NCI-H82 treated with DMSO at 0.1 percent for 48 hours (cell line): ENCODE data around the gene KIF1C.
A peak's percentile ranks its signal among the peaks of the same experiment; 100 is the strongest.
"Not testable (repeated sequence)": the region's sequence is repeated elsewhere in the genome, so short reads cannot be mapped to it uniquely, and the experiment has no call there.

Experiments used
- DNase-seq: peaks from one replicate; lab custom pipeline; 2025; ENCODE audit not compliant: unreplicated experiment; lab: John Stamatoyannopoulos, UW

The KIF1C gene

DNA sequence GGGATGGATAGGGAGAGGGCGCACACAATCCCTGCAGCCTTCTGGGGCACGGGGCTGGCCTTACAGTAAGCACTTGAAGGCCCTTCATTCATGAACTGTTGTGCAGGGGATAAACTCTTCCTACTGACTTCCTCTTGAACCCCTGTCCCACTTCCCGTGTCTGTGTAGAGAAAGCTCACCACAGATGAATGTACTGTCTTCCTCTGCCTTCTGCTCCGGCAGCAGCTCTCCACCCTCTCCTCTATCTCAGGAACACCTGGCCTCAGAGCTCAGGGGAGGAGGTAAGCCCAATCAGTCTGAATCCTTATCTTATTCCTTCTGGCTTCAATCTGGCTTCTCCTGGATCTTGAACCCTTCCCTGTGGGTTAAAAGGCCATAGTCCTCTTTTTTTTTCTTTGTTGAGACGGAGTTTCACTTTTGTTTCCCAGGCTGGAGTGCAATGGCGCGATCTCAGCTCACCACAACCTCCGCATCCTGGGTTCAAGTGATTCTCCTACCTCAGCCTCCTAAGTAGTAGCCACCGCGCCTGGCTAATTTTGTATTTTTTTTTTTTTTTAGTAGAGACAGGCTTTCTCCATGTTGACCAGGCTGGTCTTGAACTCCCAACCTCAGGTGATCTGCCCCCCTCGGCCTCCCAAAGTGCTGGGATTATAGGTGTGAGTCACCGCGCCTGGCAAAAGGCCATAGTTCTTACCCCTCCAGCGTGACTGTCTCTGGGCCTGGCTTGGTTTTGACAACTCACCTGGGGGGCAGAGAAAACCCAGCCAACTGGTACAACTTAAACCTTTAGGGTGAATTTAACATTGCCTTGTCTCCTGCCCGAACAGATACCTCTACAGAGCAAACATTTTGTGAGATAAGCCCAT is 44.6 kb downstream of the KIF1C start:
- no peak for DNase-seq

DNA sequence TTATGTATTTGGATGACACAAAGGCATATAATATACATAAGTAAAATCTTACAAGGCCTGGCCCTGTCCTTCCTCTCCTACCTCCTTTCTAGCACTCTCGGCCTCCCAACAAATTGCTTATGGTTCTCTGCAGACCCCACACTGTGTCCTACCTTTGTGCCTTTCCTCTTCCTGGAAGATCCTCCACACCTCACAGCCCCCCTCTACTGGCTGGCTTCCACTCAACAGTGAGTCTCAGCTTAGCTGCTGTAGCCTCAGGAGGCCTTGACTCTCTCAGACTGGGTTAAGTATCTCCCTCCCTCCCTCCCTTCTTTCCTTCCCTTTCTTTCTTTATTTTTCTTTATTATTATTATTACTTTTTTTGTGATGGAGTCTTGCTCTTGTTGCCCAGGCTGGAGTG is 45.8 kb downstream of the KIF1C start:
- DNase-seq, result no peak

DNA sequence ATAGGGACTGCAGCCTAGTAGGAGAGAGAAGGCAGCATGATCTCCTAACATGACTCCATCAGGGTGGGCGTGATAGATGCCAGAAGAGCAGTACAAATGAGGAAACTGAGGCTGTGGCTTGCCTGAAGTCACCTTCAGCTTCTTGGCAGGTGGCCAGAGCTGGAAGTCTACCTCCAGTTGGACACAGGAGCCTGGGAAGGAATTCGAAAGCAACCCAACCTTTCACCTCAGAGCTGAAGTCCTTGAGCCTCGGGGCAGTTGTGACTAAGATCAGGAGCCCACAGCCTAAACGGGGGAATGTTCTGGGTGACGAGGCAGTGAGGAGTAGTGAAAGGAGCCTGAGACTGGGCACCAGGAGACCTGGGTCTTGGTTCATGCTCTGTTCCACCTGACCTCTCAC is 46.9 kb downstream of the KIF1C start:
- DNase-seq, result no peak

DNA sequence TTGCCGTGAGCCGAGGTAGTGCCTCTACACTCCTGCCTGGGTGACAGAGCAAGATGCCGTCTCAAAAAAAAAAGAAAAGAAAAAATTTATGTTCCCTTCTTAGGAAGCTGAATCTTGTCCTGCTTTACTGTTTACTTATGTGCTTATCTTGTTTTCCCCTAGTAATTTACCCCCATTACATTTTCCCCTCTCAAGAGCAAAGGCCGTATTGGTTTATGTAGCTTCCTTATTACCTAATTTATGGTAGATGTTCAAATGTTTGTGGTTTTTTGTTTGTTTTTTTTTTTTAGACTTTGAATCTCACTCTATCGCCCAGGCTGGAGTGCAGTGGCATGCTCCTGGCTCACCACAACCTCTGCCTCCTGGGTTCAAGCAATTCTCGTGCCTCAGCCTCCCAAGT is 47.7 kb downstream of the KIF1C start:
- DNase-seq, result no peak

DNA sequence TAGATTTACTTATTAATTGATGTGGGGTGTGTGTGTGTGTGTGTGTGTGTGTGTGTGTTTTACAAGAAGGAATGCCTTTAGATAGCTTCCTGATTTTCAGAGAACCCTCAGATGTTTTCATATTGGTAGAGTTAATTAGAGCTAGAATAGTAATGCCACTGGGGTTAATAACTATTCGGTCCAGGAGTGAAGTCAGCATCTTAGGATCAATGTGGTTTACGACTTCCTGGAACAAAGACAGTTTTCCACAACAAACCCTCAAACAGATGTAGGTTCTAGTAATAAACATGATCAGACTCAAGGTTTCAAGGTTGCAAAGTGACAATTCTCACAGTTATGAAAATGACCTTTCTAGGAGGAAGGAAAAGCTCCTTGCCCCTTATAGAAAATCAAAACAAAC is 49.7 kb downstream of the KIF1C start:
- DNase-seq, result no peak

DNA sequence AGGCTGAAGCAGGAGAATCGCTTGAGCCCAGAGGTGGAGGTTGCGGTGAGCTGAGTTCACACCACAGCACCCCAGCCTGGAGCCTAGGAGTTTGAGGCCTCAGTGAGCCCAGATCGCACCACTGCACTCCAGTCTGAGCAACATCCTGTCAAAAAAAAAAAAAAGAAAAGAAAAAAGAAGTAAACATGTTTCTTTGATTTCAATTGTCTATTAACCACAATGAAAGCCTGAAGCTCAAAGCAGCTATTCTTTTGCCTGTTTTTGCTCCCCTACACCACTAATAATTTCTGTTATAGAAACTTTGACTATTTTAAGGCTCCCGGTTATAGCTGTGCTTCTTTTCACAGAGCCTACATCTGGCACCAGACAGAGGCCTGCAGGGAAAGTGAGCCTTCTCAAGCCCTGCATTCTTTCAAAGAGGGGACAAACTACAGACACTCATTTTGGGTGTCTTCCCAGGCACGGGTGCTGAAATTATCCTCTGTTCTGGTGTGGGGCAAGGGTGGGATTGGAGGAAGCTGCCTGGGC is 51.6 kb downstream of the KIF1C start:
- DNase-seq, result no peak

DNA sequence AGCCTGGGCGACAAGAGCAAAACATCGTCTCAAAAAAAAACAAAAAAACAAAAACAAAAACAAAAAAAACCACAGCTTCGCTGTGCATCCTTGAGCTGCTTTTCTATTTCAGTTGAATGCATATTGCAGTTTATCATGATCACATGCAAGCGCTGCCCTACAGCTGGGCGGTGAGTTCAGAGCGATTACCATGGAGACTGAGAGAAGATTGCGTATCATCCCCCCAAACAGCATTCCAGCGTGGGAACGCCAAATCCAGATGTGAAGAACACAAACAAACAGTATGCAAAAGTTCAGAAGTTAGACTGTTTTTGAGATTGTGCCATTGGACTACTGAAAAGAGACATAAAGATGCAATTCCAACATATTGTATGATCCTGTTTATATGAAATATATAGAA is 52.5 kb downstream of the KIF1C start:
- DNase-seq, result no peak

DNA sequence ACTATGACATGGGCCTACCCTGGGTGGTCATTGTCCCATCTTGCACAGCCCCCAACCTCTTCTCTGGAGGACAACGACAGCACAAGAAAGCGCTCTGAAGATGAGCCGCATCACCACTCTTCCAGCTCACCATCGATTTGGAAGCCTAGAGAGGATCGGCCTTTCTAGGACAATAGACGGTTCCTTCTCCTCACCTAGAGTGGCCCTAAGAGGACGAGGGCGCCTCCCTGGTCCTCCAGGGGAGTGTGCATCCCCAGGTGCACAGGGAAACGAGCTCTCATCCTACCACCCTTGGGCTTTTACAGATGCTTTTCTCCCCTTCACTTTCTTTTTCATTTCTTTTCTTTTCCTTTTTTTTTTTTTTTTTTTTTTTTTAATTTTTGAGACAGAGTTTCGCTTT is 57.8 kb downstream of the KIF1C start:
- peak; percentile 60 for DNase-seq

DNA sequence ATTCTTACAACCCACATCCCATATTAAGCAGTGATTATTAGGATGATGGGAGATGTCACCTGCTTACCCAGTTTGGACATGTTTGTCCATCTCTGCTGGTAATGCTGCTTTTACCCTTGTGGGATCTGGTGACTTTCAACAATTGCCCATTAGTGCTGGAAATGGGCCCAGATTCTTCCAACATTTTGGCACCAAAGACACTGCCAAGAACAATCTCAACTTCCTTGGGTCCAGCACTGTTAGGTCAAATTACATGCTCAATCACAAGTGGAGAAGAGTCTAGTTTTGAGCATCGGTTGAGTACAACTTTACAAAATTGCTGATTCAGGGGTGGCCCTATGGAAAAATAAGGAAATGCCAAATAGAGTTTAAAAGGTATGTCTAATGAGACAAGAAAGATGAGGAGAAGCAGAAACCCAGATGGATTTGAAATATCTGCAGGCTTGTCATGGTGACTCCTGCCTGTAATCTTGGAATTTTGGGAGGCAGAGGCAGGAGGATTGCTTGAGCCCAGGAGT is 67.5 kb downstream of the KIF1C start:
- no peak for DNase-seq

DNA sequence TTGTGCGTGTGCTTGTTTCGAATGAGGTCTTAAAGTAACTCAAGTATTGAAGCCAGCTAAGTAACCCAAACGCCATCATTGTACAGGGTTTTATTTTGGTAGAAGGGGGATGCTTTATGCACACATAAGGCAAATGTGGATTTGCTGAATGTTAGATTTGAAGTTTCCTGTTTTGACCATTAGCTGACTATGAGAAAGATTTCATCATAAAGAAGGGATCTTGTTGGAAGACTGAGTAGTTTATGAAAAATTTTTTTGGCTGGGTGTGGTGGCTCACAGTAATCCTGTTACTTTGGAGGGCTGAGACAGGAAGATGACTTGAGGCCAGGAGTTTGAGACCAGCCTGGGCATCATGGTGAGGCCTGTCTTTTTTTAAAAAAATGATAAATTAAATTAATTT is 70.5 kb downstream of the KIF1C start:
- no peak for DNase-seq

DNA sequence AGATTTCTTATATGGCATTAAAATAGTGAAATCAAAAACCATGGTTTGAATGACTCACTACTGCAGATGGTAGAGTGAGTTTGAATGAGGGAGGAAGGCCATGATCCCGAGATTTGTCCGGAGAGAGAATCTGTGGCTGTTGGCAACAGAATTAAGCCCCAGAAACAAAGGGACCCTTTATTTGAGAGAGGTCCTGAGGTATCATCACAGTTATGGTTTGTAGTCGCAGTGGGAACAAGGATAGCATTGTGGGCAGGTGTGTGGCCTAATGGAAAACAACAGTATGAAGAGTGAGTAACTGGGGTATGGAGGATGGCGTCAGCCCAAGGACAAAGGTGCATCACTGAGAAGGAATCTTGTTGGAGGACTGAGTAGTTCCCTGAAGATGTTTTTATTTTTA is 72.0 kb downstream of the KIF1C start:
- no peak for DNase-seq

DNA sequence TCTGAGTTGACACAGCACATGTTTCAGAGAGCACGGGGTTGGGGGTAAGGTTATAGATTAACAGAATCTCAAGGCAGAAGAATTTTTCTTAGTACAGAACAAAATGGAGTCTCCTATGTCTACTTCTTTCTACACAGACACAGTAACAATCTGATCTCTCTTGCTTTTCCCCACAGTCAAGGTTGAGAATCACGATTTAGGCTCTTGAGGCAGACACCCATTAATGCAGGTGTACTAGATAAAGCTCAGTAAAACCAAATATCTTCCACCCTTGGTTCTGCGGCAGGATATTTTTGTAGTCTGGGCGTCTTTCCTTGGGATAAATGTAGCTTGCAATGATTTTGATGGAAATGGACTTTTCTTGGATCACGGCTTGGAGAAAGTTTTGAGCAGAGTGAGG is 77.7 kb downstream of the KIF1C start:
- not testable (repeated sequence) for DNase-seq

DNA sequence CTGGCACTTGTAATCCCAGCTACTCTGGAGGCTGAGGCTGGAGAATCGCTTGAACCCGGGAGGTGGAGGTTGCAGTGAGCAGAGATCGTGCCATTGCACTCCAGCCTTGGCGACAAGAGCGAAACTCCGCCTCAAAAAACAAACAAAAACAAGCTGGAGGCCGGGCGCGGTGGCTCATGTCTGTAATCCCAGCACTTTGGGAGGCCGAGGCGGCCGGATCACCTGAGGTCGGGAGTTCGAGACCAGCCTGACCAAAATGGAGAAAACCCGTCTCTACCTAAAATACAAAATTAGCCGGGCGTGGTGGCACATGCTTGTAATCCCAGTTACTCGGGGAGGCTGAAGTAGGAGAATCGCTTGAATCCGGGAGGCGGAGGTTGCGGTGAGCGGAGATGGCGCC is 79.5 kb downstream of the KIF1C start:
- DNase-seq, result not testable (repeated sequence)

DNA sequence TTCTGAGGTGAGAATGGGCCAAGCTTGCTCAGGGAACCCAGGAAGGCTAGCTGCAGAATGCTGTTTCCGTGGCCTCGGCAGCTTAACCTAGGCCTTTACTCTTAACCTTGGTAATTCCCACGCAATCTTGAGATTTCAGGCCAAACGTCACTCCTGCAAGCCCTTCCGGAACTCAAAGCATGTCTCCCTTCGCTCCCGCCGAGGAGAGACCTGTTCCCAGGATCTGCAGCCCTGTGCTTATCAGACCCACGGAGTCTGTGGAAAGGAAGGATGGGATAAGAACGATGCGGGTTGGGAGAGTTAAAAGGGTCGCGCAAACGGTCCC is 80.0 kb downstream of the KIF1C start:
- no peak for DNase-seq
